ENCODE measurements around the gene CPEB3. TPM values are rescaled to one million over a fixed set of nuclear protein-coding genes. Genes with fewer than 3 reads are reported as not detected.

CPEB3 gene
- total RNA-seq, 2 experiments from 2014 or later: 0.66 to 3.2 TPM

DNA sequence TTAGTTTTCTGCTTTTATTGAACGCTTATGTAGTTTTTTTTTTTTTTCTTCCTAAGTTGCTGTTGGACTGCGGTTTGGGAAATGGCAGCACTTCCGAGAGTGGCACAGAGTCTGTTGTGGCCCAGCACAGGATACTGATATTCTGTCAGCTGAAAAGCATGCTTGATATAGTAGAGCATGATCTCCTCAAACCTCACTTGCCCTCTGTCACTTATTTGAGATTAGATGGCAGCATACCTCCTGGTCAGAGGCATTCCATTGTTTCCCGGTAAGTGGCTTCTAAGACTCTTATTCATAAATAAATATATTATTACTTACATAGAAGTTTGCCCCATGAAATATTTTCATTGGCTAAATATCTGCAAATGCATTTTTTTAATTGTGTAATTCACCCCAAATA is 266.2 kb downstream of the CPEB3 start:
- Histone ChIP-seq H3K9me2 (ENCODE audit: insufficient read depth, low read length) (no peaks in the 10 kb centered on the region), H3K79me2 (ENCODE audit: insufficient read depth, low read depth, low read length) (no peaks in the 10 kb centered on the region), H2AFZ (ENCODE audit: low read length) (no peak overlapping the region), H3K36me3 (ENCODE audit: insufficient read depth, low read length) (peaks cover 97% of the 10 kb centered on the region), H3K27ac (ENCODE audit: low read depth, low read length, poor library complexity, severe bottlenecking) (no peak overlapping the region), H3K4me3 (ENCODE audit: low read depth, low read length, poor library complexity, severe bottlenecking) (no peak overlapping the region), H3K9me3 (ENCODE audit: low read length) (no peaks in the 10 kb centered on the region), H3K4me2 (ENCODE audit: low read length) (no peak overlapping the region), H4K20me1 (ENCODE audit: insufficient read depth, low read length) (no peaks in the 10 kb centered on the region), H3K4me1 (ENCODE audit: insufficient read depth, low read length, poor library complexity, severe bottlenecking) (no peaks in the 10 kb centered on the region)
- DNase-seq (ENCODE audit: low spot score): no peak
- POLR2A ChIA-PET: interaction anchor here (0.6 kb wide), 2 partner anchors 255 to 825 kb away, joined by 3 to 8 read pairs; no protein-coding TSS in a partner anchor
- no peak for TF ChIP-seq EZH2phosphoT487 (IDR thresholded peaks at IDR 0.05; ENCODE audit: borderline replicate concordance, low read depth, low read length)
- TF ChIP-seq, protein P1, sequence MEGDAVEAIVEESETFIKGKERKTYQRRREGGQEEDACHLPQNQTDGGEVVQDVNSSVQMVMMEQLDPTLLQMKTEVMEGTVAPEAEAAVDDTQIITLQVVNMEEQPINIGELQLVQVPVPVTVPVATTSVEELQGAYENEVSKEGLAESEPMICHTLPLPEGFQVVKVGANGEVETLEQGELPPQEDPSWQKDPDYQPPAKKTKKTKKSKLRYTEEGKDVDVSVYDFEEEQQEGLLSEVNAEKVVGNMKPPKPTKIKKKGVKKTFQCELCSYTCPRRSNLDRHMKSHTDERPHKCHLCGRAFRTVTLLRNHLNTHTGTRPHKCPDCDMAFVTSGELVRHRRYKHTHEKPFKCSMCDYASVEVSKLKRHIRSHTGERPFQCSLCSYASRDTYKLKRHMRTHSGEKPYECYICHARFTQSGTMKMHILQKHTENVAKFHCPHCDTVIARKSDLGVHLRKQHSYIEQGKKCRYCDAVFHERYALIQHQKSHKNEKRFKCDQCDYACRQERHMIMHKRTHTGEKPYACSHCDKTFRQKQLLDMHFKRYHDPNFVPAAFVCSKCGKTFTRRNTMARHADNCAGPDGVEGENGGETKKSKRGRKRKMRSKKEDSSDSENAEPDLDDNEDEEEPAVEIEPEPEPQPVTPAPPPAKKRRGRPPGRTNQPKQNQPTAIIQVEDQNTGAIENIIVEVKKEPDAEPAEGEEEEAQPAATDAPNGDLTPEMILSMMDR (conservative IDR thresholded peaks at IDR 0.05; ENCODE audit: low read length): no peak
- CTCF ChIA-PET (ENCODE audit: unreplicated experiment): no interaction called here
- intact Hi-C loops (cut with micrococcal nuclease; ENCODE audit: unreplicated experiment): no loop called here
- BruUV-seq (replicated peaks): no TSS peak

DNA sequence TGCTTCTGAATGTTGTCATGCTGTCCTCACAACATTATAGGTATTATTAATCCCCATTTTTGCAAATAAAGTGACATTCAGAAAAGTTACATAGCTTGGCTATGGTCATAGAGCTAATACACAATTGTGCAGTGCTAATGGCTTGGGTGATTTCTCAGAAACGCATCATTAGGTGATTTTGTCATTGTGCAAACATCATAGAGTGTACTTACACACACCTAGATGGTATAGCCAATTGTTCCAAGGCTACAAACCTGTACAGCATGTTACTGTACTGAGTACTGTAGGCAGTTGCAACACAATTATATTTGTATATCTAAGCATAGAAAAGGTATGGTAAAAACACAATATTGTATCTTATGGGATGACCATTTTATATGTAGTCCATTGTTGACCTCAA is 276.3 kb downstream of the CPEB3 start:
- Histone ChIP-seq H3K9me3 (ENCODE audit: low read length) (no peaks in the 10 kb centered on the region), H3K4me3 (ENCODE audit: low read depth, low read length, poor library complexity, severe bottlenecking) (no peak overlapping the region), H3K4me2 (ENCODE audit: low read length) (no peak overlapping the region), H3K79me2 (ENCODE audit: insufficient read depth, low read depth, low read length) (no peaks in the 10 kb centered on the region), H3K27ac (ENCODE audit: low read depth, low read length, poor library complexity, severe bottlenecking) (no peak overlapping the region), H3K9me2 (ENCODE audit: insufficient read depth, low read length) (no peaks in the 10 kb centered on the region), H3K4me1 (ENCODE audit: insufficient read depth, low read length, poor library complexity, severe bottlenecking) (no peaks in the 10 kb centered on the region), H2AFZ (ENCODE audit: low read length) (no peak overlapping the region), H3K36me3 (ENCODE audit: insufficient read depth, low read length) (peaks cover 82% of the 10 kb centered on the region), H4K20me1 (ENCODE audit: insufficient read depth, low read length) (no peaks in the 10 kb centered on the region)
- ChIA-PET CTCF (ENCODE audit: unreplicated experiment) (no interaction called here), POLR2A (interaction anchor here (0.7 kb wide), 1 partner anchor 76 kb away, joined by 7 read pairs; no protein-coding TSS in a partner anchor)
- DNase-seq (ENCODE audit: low spot score): no peak
- TF ChIP-seq EZH2phosphoT487 (IDR thresholded peaks at IDR 0.05; ENCODE audit: borderline replicate concordance, low read depth, low read length): no peak
- TF ChIP-seq, protein P1 (conservative IDR thresholded peaks at IDR 0.05; ENCODE audit: low read length): no peak
- BruUV-seq (replicated peaks): no TSS peak
- intact Hi-C loops (cut with micrococcal nuclease; ENCODE audit: unreplicated experiment): no loop called here

DNA sequence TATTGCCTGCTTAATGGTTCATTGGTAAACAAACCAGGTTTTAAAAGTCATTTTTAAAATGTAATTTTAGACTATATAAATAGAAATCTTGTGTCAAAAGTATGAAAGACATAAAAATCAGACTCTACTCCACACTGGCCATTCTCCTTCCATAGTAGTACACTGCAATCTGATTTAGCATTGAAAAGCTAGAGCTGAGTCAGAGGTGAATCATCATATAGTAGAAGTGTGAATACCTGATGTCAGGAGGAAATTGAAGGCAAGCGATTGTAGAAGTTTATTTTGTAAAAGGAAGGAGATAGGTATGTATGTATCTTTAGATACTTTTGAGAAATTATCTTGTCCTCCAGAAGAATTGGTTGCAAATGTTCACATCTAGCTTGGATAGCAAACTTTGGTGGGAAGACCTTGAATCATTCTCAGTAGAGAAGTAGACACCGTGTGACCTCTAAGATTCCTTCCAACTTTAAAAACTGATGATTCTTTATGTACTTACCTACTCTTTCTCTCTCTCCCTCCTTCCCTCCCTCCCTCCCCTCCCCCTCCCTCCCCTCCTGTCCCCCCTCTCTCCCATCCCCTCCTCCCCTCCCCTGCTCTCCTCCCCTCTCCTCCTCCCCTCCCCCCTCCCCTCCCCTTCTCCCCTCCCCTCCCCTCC is 279.2 kb downstream of the CPEB3 start:
- POLR2A ChIA-PET: no interaction called here
- Histone ChIP-seq H3K79me2 (ENCODE audit: insufficient read depth, low read depth, low read length) (no peaks in the 10 kb centered on the region), H3K4me1 (ENCODE audit: insufficient read depth, low read length, poor library complexity, severe bottlenecking) (no peaks in the 10 kb centered on the region), H4K20me1 (ENCODE audit: insufficient read depth, low read length) (no peaks in the 10 kb centered on the region), H3K4me3 (ENCODE audit: low read depth, low read length, poor library complexity, severe bottlenecking) (no peak overlapping the region), H3K9me3 (ENCODE audit: low read length) (no peaks in the 10 kb centered on the region), H3K4me2 (ENCODE audit: low read length) (no peak overlapping the region), H3K27ac (ENCODE audit: low read depth, low read length, poor library complexity, severe bottlenecking) (no peak overlapping the region), H3K36me3 (ENCODE audit: insufficient read depth, low read length) (peaks cover 79% of the 10 kb centered on the region), H2AFZ (ENCODE audit: low read length) (no peak overlapping the region), H3K9me2 (ENCODE audit: insufficient read depth, low read length) (no peaks in the 10 kb centered on the region)
- no TSS peak for BruUV-seq (replicated peaks)
- intact Hi-C loops (cut with micrococcal nuclease; ENCODE audit: unreplicated experiment): no loop called here
- CTCF ChIA-PET (ENCODE audit: unreplicated experiment): no interaction called here
- TF ChIP-seq, protein P1 (conservative IDR thresholded peaks at IDR 0.05; ENCODE audit: low read length): no peak
- no peak for TF ChIP-seq EZH2phosphoT487 (IDR thresholded peaks at IDR 0.05; ENCODE audit: borderline replicate concordance, low read depth, low read length)
- DNase-seq (ENCODE audit: low spot score): no peak
